A673 (cell line): ENCODE data around the gene FNDC3B. TPM values are rescaled to one million over a fixed set of nuclear protein-coding genes. Genes with fewer than 3 reads are reported as not detected.

Source experiments
- BruUV-seq: library from RNA; stranded (reverse); fragments of 400-500 nt; replicated peaks from 2 replicates; lab custom pipeline; 2021; lab: Mats Ljungman, UMichigan
- CTCF ChIA-PET: fragments of 300-600 bp; sonication (Branson Sonifier 250); formaldehyde crosslinking; loops from one replicate; lab custom pipeline; 2022; ENCODE audit warnings: antibody characterized with exemption; lab: Charles Lee
- POLR2A ChIA-PET: fragments of 300-600 bp; sonication (Branson Sonifier 250); formaldehyde crosslinking; loops from one replicate; lab custom pipeline; 2022; ENCODE audit warnings: antibody characterized with exemption; ENCODE audit not compliant: low non-redundant PET; lab: Charles Lee
- DNase-seq: peaks from one replicate; pipeline ENCODE4 v3.0.0-alpha.2; 2015; ENCODE audit warnings: low spot score
- H3K27ac ChIP-seq: fragments of 200-600 bp; sonication (generic); 2 replicates; pipeline ENCODE4 v1.5.1; 2016; ENCODE audit warnings: mixed run types, low read depth, mild to moderate bottlenecking, mixed read lengths, antibody characterized with exemption, low read length; ENCODE audit not compliant: poor library complexity, severe bottlenecking
- H3K27me3 ChIP-seq: fragments of 200-600 bp; sonication (generic); replicated peaks from 2 replicates; pipeline ENCODE4 v1.6.1; 2017; ENCODE audit warnings: mixed run types, low read depth, mild to moderate bottlenecking, mixed read lengths, antibody characterized with exemption, low read length; ENCODE audit not compliant: insufficient read depth, poor library complexity
- H3K36me3 ChIP-seq: fragments of 200-600 bp; sonication (generic); 2 replicates; pipeline ENCODE4 v1.6.1; 2016; ENCODE audit warnings: mixed run types, mild to moderate bottlenecking, mixed read lengths, antibody characterized with exemption, low read length; ENCODE audit not compliant: insufficient read depth, poor library complexity, severe bottlenecking
- H3K4me1 ChIP-seq: fragments of 200-600 bp; sonication (generic); 2 replicates; pipeline ENCODE4 v1.6.1; 2017; ENCODE audit warnings: mixed run types, mild to moderate bottlenecking, mixed read lengths, antibody characterized with exemption, low read length; ENCODE audit not compliant: insufficient read depth, poor library complexity, severe bottlenecking
- H3K4me3 ChIP-seq: fragments of 200-600 bp; sonication (generic); 2 replicates; pipeline ENCODE4 v1.5.1; 2016; ENCODE audit warnings: low read depth, mixed run types, mild to moderate bottlenecking, mixed read lengths, low read length; ENCODE audit not compliant: poor library complexity, severe bottlenecking
- H3K9me3 ChIP-seq: fragments of 200-600 bp; sonication (generic); 2 replicates; pipeline ENCODE4 v1.6.1; 2016; ENCODE audit warnings: mixed run types, low read depth, mild to moderate bottlenecking, mixed read lengths, antibody characterized with exemption, low read length; ENCODE audit not compliant: poor library complexity, severe bottlenecking
- EZH2 ChIP-seq: fragments of 200-600 bp; sonication (generic); IDR thresholded peaks from 2 replicates; pipeline ENCODE4 v1.6.1; 2017; ENCODE audit warnings: borderline replicate concordance, low read depth, mild to moderate bottlenecking, mixed read lengths, antibody characterized with exemption, low read length; ENCODE audit not compliant: poor library complexity, severe bottlenecking
- intact Hi-C: fragments of 100-400 bp; cut with micrococcal nuclease; formaldehyde crosslinking; loops from one replicate; pipeline ENCODE4 v1.10.0; 2022; ENCODE audit not compliant: unreplicated experiment
- total RNA-seq: library from RNA; stranded (reverse); gene quantifications from 2 replicates; pipeline ENCODE4 v1.2.3, GENCODE V29; 2021
- TF ChIP-seq, protein P1 (sequence below): fragments of 300-800, 200-600 bp; sonication (generic); conservative IDR thresholded peaks from 2 replicates; pipeline ENCODE4 v1.5.1; 2017; ENCODE audit warnings: low read depth, mild to moderate bottlenecking, antibody characterized with exemption, low read length, moderate library complexity, mixed read lengths

Gene FNDC3B
- total RNA-seq, 1 experiment from 2014 or later = 50.8 TPM

- no TSS peak for BruUV-seq
These were observed 246.5 kb downstream of the FNDC3B start for GRCh38 chr3:172285844-172286243.

GRCh38 chr3:172286548-172287148, 247.3 kb downstream of the FNDC3B start:
- no peak overlapping the region for H3K27ac ChIP-seq
- H3K36me3 ChIP-seq = no peaks in the 10 kb centered on the region
- no peak for DNase-seq
- no peaks in the 10 kb centered on the region for H3K9me3 ChIP-seq
- no peak overlapping the region for H3K4me3 ChIP-seq
- CTCF ChIA-PET = no interaction called here
- no peak for TF ChIP-seq EZH2
- TF ChIP-seq, protein P1, sequence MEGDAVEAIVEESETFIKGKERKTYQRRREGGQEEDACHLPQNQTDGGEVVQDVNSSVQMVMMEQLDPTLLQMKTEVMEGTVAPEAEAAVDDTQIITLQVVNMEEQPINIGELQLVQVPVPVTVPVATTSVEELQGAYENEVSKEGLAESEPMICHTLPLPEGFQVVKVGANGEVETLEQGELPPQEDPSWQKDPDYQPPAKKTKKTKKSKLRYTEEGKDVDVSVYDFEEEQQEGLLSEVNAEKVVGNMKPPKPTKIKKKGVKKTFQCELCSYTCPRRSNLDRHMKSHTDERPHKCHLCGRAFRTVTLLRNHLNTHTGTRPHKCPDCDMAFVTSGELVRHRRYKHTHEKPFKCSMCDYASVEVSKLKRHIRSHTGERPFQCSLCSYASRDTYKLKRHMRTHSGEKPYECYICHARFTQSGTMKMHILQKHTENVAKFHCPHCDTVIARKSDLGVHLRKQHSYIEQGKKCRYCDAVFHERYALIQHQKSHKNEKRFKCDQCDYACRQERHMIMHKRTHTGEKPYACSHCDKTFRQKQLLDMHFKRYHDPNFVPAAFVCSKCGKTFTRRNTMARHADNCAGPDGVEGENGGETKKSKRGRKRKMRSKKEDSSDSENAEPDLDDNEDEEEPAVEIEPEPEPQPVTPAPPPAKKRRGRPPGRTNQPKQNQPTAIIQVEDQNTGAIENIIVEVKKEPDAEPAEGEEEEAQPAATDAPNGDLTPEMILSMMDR = no peak
- POLR2A ChIA-PET = no interaction called here
- BruUV-seq = no TSS peak
- H3K27me3 ChIP-seq = no peaks in the 10 kb centered on the region
- intact Hi-C loops = no loop called here
- H3K4me1 ChIP-seq = no peaks in the 10 kb centered on the region

More at GRCh38 chr3:172285844-172286243, 246.5 kb downstream of the FNDC3B start:
- Histone ChIP-seq H3K27me3 (no peaks in the 10 kb centered on the region), H3K27ac (no peak overlapping the region), H3K9me3 (no peaks in the 10 kb centered on the region), H3K36me3 (no peaks in the 10 kb centered on the region), H3K4me1 (no peaks in the 10 kb centered on the region), H3K4me3 (no peak overlapping the region)
- TF ChIP-seq EZH2 = no peak
- TF ChIP-seq, protein P1 = no peak
- intact Hi-C loops = no loop called here
- DNase-seq = no peak
- CTCF ChIA-PET = no interaction called here
- POLR2A ChIA-PET = no interaction called here

DNA sequence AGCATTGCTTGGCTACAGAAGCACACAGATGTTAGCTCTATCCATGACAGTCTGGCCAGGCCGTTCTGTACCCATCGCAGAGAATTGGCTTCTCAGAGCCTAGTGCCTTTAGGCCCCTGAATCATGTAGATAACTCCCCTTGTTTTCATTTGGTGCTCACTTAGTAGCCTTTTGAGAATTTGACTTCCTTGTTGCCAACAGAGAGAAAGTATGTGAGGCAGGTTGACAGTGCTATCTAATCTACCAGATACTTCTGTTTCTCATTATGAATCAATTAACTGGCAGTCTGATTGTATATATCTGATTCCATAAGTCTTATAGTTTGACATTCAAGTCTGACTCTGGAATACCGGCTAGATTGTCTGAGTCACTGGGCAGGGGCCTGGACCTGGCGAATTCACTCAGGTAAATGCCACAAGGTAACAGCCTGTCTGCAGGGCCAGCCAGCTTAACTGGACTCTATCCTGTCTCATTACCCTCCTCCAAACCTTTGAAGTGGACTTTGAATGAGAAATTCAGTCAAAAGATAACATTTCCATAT, 248.6 kb downstream of the FNDC3B start:
- ChIA-PET CTCF (no interaction called here), POLR2A (no interaction called here)
- Histone ChIP-seq H3K4me1 (no peaks in the 10 kb centered on the region), H3K4me3 (no peak overlapping the region), H3K27me3 (no peaks in the 10 kb centered on the region), H3K36me3 (no peaks in the 10 kb centered on the region), H3K9me3 (no peaks in the 10 kb centered on the region), H3K27ac (no peak overlapping the region)
- intact Hi-C loops = no loop called here
- no peak for TF ChIP-seq EZH2
- TF ChIP-seq, protein P1 = no peak
- BruUV-seq = no TSS peak
- DNase-seq = no peak
